ENCODE data around the gene PEX5L. TPM values are rescaled to one million over a fixed set of nuclear protein-coding genes. Genes with fewer than 3 reads are reported as not detected.

PEX5L gene
- total RNA-seq, 1 experiment from 2014 or later = not detected

DNA sequence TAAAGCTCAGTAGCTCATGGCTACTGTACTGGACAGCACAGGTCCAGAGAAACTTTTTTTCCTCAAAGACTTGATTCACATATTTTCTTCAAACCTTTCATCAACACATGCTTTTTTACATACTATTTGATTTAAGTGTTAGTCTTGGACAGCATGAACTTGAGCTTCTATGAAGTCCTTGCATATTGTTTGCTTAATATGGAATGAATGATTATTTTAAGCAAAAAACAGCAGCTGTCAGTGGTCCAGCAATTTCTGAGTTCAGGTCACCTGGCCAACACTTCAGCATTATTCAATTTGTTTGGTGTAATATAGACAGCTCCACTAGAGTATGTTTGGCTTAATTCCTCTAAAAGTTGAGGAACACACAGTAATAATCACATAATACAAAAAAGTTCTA, 141.4 kb downstream of the PEX5L start:
- H3K79me2 ChIP-seq (ENCODE audit: insufficient read depth, low read length) = no peaks in the 10 kb centered on the region
- H2AFZ ChIP-seq (ENCODE audit: low read depth, low read length, poor library complexity, severe bottlenecking) = no peak overlapping the region
- TF ChIP-seq CBX3 (IDR thresholded peaks at IDR 0.05; ENCODE audit: low read depth) (no peak), RAD21 (IDR thresholded peaks at IDR 0.05; ENCODE audit: low read depth) (no peak), CEBPB (IDR thresholded peaks at IDR 0.05; ENCODE audit: low read depth) (no peak), ZFX (IDR thresholded peaks at IDR 0.05) (no peak), EGR1 (IDR thresholded peaks at IDR 0.05; ENCODE audit: low read depth) (no peak), JUND (IDR thresholded peaks at IDR 0.05) (no peak), ZNF274 (IDR thresholded peaks at IDR 0.05; ENCODE audit: low read depth, low read length) (no peak), YY1 (IDR thresholded peaks at IDR 0.05; ENCODE audit: extremely low read depth, insufficient replicate concordance, low read depth, low read length) (no peak), SP1 (IDR thresholded peaks at IDR 0.05; ENCODE audit: low read depth) (no peak), SRF (IDR thresholded peaks at IDR 0.05; ENCODE audit: low read depth) (no peak)
- TF ChIP-seq, protein P1, sequence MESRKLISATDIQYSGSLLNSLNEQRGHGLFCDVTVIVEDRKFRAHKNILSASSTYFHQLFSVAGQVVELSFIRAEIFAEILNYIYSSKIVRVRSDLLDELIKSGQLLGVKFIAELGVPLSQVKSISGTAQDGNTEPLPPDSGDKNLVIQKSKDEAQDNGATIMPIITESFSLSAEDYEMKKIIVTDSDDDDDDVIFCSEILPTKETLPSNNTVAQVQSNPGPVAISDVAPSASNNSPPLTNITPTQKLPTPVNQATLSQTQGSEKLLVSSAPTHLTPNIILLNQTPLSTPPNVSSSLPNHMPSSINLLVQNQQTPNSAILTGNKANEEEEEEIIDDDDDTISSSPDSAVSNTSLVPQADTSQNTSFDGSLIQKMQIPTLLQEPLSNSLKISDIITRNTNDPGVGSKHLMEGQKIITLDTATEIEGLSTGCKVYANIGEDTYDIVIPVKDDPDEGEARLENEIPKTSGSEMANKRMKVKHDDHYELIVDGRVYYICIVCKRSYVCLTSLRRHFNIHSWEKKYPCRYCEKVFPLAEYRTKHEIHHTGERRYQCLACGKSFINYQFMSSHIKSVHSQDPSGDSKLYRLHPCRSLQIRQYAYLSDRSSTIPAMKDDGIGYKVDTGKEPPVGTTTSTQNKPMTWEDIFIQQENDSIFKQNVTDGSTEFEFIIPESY (IDR thresholded peaks at IDR 0.05; ENCODE audit: extremely low read depth, insufficient replicate concordance, low read length) = no peak
- TF ChIP-seq, protein P2, sequence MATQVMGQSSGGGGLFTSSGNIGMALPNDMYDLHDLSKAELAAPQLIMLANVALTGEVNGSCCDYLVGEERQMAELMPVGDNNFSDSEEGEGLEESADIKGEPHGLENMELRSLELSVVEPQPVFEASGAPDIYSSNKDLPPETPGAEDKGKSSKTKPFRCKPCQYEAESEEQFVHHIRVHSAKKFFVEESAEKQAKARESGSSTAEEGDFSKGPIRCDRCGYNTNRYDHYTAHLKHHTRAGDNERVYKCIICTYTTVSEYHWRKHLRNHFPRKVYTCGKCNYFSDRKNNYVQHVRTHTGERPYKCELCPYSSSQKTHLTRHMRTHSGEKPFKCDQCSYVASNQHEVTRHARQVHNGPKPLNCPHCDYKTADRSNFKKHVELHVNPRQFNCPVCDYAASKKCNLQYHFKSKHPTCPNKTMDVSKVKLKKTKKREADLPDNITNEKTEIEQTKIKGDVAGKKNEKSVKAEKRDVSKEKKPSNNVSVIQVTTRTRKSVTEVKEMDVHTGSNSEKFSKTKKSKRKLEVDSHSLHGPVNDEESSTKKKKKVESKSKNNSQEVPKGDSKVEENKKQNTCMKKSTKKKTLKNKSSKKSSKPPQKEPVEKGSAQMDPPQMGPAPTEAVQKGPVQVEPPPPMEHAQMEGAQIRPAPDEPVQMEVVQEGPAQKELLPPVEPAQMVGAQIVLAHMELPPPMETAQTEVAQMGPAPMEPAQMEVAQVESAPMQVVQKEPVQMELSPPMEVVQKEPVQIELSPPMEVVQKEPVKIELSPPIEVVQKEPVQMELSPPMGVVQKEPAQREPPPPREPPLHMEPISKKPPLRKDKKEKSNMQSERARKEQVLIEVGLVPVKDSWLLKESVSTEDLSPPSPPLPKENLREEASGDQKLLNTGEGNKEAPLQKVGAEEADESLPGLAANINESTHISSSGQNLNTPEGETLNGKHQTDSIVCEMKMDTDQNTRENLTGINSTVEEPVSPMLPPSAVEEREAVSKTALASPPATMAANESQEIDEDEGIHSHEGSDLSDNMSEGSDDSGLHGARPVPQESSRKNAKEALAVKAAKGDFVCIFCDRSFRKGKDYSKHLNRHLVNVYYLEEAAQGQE (IDR thresholded peaks at IDR 0.05; ENCODE audit: low read depth) = no peak
- no peak overlapping the region for H3K9ac ChIP-seq (ENCODE audit: low read length)
- intact Hi-C loops (cut with micrococcal nuclease) = no loop called here
- ChIA-PET RAD21 (ENCODE audit: low non-redundant PET in 1 of 2, low total read pairs in 2 of 2, uncharacterized antibody in 2 of 2, unreplicated experiment in 2 of 2) (no interaction called here), CTCF (interaction anchor here (0.9 to 1.0 kb wide), 2 partner anchors 33 to 700 kb away, joined by 3 read pairs; no protein-coding TSS in a partner anchor), POLR2A (no interaction called here)
- H3K9me2 ChIP-seq (ENCODE audit: insufficient read depth) = no peaks in the 10 kb centered on the region
- ATAC-seq (no peak), DNase-seq (ENCODE audit: low read depth, low spot score) (no peak)
- no TSS peak for BruUV-seq (replicated peaks)
- H3K4me2 ChIP-seq (ENCODE audit: low read length) = no peak overlapping the region
- H3K36me3 ChIP-seq (ENCODE audit: control insufficient read depth in 1 of 2, insufficient read depth in 2 of 2, low read length in 2 of 2) = no peaks in the 10 kb centered on the region
- no peak overlapping the region for H3K27ac ChIP-seq (ENCODE audit: low read depth, low read length)
- H3K27me3 ChIP-seq (ENCODE audit: insufficient read depth, low read length) = peaks cover 60% of the 10 kb centered on the region
- H3K9me3 ChIP-seq (ENCODE audit: control insufficient read depth in 1 of 2, insufficient read depth in 1 of 2, low read depth in 1 of 2, low read length in 2 of 2) = no peaks in the 10 kb centered on the region
- no peaks in the 10 kb centered on the region for H4K20me1 ChIP-seq (ENCODE audit: insufficient read depth)
- H3K4me3 ChIP-seq (replicated peaks in 1 of 2; ENCODE audit: low read depth in 1 of 2, low read length in 2 of 2) = no peak overlapping the region
- no peaks in the 10 kb centered on the region for H3K4me1 ChIP-seq (ENCODE audit: control insufficient read depth in 1 of 2, insufficient read depth in 2 of 2, low read length in 2 of 2)

Measured in HCT116 (cell line).